BJ (cell line): ENCODE data around the gene RFC3. TPM values are rescaled to one million over a fixed set of nuclear protein-coding genes. Genes with fewer than 3 reads are reported as not detected.

Source experiments
- CTCF ChIA-PET: fragments of 350-600 bp; formaldehyde crosslinking; extraction: SDS; loops from one replicate; lab custom pipeline; 2021; ENCODE audit warnings: antibody characterized with exemption, inconsistent platforms; lab: Yijun Ruan, JAX
- POLR2A ChIA-PET: fragments of 300-600 bp; sonication (Branson Sonifier 250); formaldehyde crosslinking; extraction: SDS; loops from one replicate; lab custom pipeline; 2021; ENCODE audit warnings: antibody characterized with exemption; lab: Charles Lee
- DNase-seq: peaks from one replicate; pipeline ENCODE4 v3.0.0-alpha.2; 2011; ENCODE audit warnings: low read depth
- H3K27me3 ChIP-seq: 2 replicates; pipeline ENCODE4 v1.6.0; 2011; ENCODE audit warnings: low read length; ENCODE audit not compliant: control insufficient read depth, insufficient read depth
- H3K36me3 ChIP-seq: 2 replicates; pipeline ENCODE4 v1.5.1; 2011; ENCODE audit warnings: low read length; ENCODE audit not compliant: control insufficient read depth, insufficient read depth
- H3K4me3 ChIP-seq: 2 replicates; pipeline ENCODE4 v1.5.1; 2011; ENCODE audit warnings: low read depth, mild to moderate bottlenecking, control low read depth, low read length
- polyA plus RNA-seq: library from polyadenylated mRNA; depleted of rRNA; stranded (reverse); fragments of >200 nt; gene quantifications from 2 replicates; pipeline ENCODE4 v1.2.3, GENCODE V29; 2011
- TF ChIP-seq, protein P1 (sequence below): IDR thresholded peaks from 2 replicates; pipeline ENCODE4 v1.5.1; 2011; ENCODE audit warnings: low read depth, mild to moderate bottlenecking, control low read depth, inconsistent platforms, low read length, moderate library complexity; ENCODE audit not compliant: insufficient read depth

The RFC3 gene
- polyA plus RNA-seq, 1 experiment = 4.6 TPM

- CTCF ChIA-PET = no interaction called here
- no peaks in the 10 kb centered on the region for H3K36me3 ChIP-seq
- POLR2A ChIA-PET = no interaction called here
- H3K4me3 ChIP-seq = no peak overlapping the region
- H3K27me3 ChIP-seq = no peaks in the 10 kb centered on the region
- TF ChIP-seq, protein P1, sequence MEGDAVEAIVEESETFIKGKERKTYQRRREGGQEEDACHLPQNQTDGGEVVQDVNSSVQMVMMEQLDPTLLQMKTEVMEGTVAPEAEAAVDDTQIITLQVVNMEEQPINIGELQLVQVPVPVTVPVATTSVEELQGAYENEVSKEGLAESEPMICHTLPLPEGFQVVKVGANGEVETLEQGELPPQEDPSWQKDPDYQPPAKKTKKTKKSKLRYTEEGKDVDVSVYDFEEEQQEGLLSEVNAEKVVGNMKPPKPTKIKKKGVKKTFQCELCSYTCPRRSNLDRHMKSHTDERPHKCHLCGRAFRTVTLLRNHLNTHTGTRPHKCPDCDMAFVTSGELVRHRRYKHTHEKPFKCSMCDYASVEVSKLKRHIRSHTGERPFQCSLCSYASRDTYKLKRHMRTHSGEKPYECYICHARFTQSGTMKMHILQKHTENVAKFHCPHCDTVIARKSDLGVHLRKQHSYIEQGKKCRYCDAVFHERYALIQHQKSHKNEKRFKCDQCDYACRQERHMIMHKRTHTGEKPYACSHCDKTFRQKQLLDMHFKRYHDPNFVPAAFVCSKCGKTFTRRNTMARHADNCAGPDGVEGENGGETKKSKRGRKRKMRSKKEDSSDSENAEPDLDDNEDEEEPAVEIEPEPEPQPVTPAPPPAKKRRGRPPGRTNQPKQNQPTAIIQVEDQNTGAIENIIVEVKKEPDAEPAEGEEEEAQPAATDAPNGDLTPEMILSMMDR = no peak
- no peak for DNase-seq
These were observed 21.9 kb upstream of the RFC3 start for GRCh38 chr13:33796095-33796494.

- peak overlapping the region; percentile 24; the same call in 1 of the 2 replicates for H3K4me3 ChIP-seq
- H3K27me3 ChIP-seq = no peaks in the 10 kb centered on the region
- DNase-seq = no peak
- TF ChIP-seq, protein P1 = no peak
- H3K36me3 ChIP-seq = no peaks in the 10 kb centered on the region
- ChIA-PET POLR2A (interaction anchor here (0.7 kb wide), 1 partner anchor 20 kb away, joined by 3 read pairs; the partner anchor contains the start of gene RFC3), CTCF (interaction anchor here (1.5 kb wide), 1 partner anchor 8 kb away, joined by 3 read pairs; no protein-coding TSS in a partner anchor)
These were observed 20.3 kb upstream of the RFC3 start for GRCh38 chr13:33797622-33798021.

GRCh38 chr13:33798023-33798422, 19.9 kb upstream of the RFC3 start:
- DNase-seq = no peak
- ChIA-PET POLR2A (interaction anchor here (0.7 kb wide), 1 partner anchor 20 kb away, joined by 3 read pairs; the partner anchor contains the start of gene RFC3), CTCF (interaction anchor here (0.6 to 1.7 kb wide), 3 partner anchors 9 to 1086 kb away, joined by 3 to 6 read pairs (median 3); no protein-coding TSS in a partner anchor)
- Histone ChIP-seq H3K36me3 (no peaks in the 10 kb centered on the region), H3K4me3 (no peak overlapping the region), H3K27me3 (no peaks in the 10 kb centered on the region)
- TF ChIP-seq, protein P1 = no peak

DNA sequence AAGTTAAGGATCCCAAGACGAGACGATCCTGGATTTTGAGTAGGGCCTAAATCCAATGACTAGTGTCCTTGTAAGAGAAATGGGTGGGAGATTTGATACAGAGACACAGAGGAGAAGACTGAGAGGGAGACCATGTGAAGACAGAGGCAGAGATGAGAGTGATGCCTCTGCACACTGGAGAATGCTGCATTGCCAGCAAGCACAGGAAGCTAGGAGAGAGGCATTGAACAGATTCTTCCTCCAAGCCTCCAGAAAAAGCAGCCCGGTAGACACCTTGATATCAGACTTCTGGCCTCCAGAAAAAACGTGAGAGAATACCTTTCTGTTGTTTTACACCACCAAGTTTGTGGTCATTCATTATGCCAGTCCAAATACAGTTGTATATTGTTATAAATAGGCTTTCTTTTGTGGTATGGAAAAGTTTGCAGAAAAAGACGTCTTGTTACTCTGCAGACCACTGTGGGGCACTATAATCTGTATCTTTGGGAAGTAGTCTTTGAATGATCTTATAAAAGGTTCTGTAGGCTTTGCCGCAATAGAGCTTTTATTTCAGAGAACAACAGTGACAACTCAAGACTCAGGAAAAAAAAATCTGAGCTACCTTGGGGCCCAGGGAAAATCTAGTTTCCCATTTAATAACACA, 17.9 kb upstream of the RFC3 start:
- Histone ChIP-seq H3K27me3 (no peaks in the 10 kb centered on the region), H3K36me3 (no peaks in the 10 kb centered on the region), H3K4me3 (no peak overlapping the region)
- DNase-seq = no peak
- TF ChIP-seq, protein P1 = peak; percentile 64
- POLR2A ChIA-PET = interaction anchor here (0.5 to 0.6 kb wide), 2 partner anchors 128 to 257 kb away, joined by 3 read pairs; no protein-coding TSS in a partner anchor
- CTCF ChIA-PET = interaction anchor here (0.6 to 2.0 kb wide), 22 partner anchors 8 to 1365 kb away, joined by 3 to 17 read pairs (median 4); partner anchors contain the start of gene RFC3

DNA sequence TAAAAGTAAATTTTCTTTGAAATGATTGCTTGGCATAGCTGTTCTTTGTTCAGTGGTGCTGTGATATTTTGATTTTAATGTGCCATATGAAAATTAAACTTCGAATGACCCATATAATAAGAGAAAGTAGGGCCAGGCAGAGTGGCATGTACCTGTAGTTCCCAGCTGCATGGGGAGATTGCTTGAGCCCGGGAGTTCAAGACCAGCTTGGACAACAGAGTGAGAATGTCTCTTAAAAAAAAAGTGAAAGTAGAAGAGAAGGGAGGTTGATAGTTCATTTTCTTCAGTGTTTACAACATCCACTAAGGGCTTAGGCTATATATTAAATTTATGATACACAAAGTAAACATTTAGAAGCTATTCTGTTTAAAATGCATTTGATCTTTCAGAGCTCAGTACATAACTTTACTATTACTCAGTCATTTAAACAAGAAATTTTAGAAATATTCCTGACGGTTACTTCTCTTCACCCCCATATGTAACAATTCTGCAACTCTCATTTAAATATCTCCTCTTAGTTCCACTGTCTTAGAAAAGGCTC, 17.2 kb upstream of the RFC3 start:
- POLR2A ChIA-PET = interaction anchor here (0.5 to 0.6 kb wide), 2 partner anchors 127 to 258 kb away, joined by 3 read pairs; no protein-coding TSS in a partner anchor
- no peak for DNase-seq
- Histone ChIP-seq H3K4me3 (no peak overlapping the region), H3K36me3 (no peaks in the 10 kb centered on the region), H3K27me3 (no peaks in the 10 kb centered on the region)
- CTCF ChIA-PET = interaction anchor here (0.6 to 2.0 kb wide), 18 partner anchors 8 to 1364 kb away, joined by 3 to 17 read pairs (median 5); partner anchors contain the start of gene RFC3
- TF ChIP-seq, protein P1 = no peak
